Measurements from ENCODE around the gene RTN4R.

- TF ChIP-seq, protein P1, sequence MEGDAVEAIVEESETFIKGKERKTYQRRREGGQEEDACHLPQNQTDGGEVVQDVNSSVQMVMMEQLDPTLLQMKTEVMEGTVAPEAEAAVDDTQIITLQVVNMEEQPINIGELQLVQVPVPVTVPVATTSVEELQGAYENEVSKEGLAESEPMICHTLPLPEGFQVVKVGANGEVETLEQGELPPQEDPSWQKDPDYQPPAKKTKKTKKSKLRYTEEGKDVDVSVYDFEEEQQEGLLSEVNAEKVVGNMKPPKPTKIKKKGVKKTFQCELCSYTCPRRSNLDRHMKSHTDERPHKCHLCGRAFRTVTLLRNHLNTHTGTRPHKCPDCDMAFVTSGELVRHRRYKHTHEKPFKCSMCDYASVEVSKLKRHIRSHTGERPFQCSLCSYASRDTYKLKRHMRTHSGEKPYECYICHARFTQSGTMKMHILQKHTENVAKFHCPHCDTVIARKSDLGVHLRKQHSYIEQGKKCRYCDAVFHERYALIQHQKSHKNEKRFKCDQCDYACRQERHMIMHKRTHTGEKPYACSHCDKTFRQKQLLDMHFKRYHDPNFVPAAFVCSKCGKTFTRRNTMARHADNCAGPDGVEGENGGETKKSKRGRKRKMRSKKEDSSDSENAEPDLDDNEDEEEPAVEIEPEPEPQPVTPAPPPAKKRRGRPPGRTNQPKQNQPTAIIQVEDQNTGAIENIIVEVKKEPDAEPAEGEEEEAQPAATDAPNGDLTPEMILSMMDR (IDR thresholded peaks at IDR 0.05) = no peak
- TF ChIP-seq POLR2A (IDR thresholded peaks at IDR 0.05) = no peak
Measured at GRCh38 chr22:20271114-20271994, 3.2 kb upstream of the RTN4R start.

All from uterus (tissue), 2 donors.